GM13977 (cell line): Measurements from ENCODE around the gene ADPRS.

ENCODE experiments used
- DNase-seq: peaks from one replicate; pipeline ENCODE4 v3.0.0; 2012; ENCODE audit warnings: low spot score
- in situ Hi-C: fragments of 300-500 bp; cut with MboI; formaldehyde crosslinking; loops from one replicate; pipeline ENCODE4 v1.12.0; 2022; ENCODE audit warnings: low sequenced_read_pairs, low pct_unique_long_range_greater_than_20kb, mixed read lengths, inconsistent platforms; ENCODE audit not compliant: unreplicated experiment
- TF ChIP-seq, protein P1 (sequence below): IDR thresholded peaks from 2 replicates; pipeline ENCODE4 v1.5.1; 2012; ENCODE audit warnings: mild to moderate bottlenecking, control low read depth; ENCODE audit not compliant: insufficient read depth; ENCODE audit errors: extremely low read depth, missing control alignments

ADPRS gene

DNA sequence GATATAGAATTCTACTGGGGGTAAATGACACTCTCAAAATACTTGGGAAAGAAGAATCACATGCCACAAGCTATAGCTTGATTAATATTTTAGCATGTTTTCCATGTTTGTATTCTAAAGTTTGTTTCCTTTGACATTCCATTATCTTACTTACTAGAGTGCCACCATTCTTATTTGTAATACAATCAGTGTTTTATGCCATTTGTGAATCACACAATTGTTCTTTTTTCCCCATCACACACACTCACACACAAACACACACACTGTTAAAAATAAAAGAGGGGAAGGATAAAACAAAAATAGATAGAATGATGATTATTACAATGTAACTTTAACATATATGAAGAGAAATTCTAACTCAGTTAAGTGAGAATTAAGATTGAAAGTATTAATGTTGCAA is 20.8 kb upstream of the ADPRS start:
- TF ChIP-seq, protein P1, sequence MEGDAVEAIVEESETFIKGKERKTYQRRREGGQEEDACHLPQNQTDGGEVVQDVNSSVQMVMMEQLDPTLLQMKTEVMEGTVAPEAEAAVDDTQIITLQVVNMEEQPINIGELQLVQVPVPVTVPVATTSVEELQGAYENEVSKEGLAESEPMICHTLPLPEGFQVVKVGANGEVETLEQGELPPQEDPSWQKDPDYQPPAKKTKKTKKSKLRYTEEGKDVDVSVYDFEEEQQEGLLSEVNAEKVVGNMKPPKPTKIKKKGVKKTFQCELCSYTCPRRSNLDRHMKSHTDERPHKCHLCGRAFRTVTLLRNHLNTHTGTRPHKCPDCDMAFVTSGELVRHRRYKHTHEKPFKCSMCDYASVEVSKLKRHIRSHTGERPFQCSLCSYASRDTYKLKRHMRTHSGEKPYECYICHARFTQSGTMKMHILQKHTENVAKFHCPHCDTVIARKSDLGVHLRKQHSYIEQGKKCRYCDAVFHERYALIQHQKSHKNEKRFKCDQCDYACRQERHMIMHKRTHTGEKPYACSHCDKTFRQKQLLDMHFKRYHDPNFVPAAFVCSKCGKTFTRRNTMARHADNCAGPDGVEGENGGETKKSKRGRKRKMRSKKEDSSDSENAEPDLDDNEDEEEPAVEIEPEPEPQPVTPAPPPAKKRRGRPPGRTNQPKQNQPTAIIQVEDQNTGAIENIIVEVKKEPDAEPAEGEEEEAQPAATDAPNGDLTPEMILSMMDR: no peak
- no peak for DNase-seq
- in situ Hi-C loops: no loop called here

DNA sequence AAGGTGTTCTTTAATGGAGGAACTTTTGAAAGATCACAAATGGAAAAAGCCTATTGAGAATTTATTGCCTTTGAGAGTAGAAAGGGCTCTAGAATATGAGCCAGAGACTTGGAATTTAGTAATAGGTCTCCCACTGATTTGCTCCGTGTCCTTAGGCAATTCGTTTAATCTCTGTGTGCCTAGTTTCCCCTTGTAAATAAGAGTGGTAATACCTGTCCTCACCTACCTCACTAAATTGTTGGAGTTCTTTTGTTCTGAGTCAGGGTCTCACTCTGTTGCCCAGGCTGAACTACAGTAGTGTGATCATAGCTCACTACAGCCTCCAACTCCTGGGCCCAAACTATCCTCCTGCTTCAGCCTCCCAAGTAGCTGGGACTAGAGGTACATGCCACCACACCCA is 19.8 kb upstream of the ADPRS start:
- TF ChIP-seq, protein P1: no peak
- in situ Hi-C loops: no loop called here
- DNase-seq: no peak

DNA sequence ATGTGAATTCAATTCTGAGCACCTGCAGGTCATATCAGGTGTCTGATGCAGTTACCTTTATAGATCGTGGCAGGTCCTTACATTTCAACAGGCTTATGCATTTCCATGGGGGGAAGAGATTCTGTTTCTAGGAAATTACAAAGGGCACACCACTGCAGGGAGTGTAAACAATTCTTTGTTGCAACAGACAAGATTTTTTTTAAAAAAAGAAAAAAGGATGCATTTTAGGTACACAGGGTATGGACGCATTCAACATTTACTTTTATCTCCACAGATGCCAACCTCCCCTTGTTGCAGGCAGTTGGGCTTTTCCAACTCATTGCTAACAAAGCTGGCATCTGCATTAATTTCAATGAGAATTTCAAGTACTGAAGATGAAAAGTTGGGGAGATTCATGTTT is 18.3 kb upstream of the ADPRS start:
- DNase-seq: no peak
- TF ChIP-seq, protein P1: no peak
- in situ Hi-C loops: no loop called here

DNA sequence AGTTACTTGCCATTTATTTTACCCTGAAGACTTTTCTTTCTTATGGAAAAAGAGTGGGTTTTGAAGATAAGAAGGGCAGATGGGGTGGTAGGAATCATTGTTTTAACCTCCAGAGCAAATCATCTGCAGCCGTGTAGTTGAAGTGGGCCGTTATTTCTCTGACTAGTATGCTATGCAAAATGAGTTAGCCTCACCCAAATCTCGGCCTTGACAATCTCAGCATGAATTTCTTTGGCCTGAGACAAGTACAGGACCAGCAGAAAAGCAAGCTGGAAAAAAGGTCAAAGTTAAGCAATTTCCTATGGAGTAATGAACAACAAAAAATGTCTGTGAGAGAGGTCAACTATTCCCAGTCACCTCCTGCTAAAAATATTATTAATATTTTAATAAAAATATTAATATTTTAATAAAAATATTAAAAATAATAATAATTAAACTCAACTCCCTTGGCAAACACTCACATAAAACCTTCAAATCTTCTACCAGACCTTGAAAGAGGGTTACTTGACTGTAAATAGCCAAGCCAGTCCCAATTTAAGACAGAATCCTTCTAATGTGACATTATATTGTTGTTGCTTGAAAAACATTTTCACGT is 11.6 kb upstream of the ADPRS start:
- TF ChIP-seq, protein P1: no peak
- DNase-seq: no peak
- in situ Hi-C loops: no loop called here

DNA sequence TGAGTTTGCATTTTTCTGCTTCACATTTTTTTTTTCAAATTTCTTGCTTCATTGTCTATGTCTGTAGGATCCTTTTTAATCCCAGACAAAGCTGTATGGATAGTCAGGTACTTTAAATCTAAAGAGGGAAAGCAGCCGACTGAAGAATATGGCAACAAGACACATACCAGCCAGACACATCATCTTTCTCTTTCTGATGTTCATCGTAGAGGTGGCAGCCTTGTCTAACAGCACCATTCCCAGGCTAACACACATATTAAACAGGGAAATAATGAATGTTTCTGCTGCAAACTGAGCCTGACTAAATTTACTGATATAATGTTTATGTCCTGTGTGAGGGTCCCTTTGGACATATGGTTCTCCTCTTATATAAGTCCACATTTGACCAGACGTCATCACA is 8.5 kb upstream of the ADPRS start:
- no peak for DNase-seq
- in situ Hi-C loops: no loop called here
- TF ChIP-seq, protein P1: no peak

DNA sequence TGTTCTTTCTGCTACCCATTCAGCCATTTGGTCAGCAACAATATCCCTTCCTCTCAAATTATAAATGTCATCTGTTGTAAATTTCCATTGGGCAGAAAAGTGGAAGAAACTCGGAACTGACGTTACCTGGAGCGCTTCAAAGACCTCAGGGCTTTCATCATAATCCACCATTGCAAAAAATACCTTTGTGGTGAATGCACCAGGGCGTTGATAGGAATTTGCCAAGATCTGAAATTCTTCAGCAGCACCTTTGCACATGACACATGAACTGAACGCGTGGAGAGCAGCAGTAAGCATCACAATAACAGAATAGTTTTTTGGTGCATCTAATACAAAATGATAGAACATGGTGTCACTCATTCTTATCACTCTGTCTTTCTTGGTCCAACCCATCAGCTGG is 7.9 kb upstream of the ADPRS start:
- DNase-seq: no peak
- in situ Hi-C loops: no loop called here
- TF ChIP-seq, protein P1: no peak

DNA sequence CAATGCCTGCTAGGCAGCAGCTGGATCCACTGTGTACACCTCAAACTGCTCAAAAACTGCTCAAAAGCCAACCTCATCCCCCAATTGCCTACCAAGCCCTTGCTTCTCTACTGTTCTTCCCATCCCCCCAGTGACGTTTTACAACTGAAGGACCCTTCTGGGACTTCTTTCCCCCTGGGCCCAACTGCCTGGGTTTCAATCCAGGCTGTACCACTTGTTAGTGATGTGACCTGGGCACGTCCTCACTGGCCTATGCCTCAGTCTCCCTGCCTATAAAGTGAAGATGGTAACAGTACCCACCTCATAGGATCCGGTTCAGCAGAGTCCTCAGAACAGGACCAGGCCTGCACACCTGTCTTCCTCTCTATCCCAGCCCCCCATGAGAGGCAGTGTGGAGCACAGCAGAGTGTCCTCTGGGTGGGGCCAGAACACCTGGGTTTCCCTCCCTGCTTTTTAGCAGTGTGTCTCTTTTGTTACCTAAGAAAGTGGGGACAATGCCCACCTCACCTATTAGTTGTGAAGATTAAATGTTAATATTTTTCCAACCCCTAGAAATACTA is 6.7 kb upstream of the ADPRS start:
- in situ Hi-C loops: no loop called here
- TF ChIP-seq, protein P1: no peak
- DNase-seq: no peak
